Measurements from ENCODE around the gene CNTN5.

The CNTN5 gene

GRCh38 chr11:99020352-99021225, at the start of gene CNTN5:
TSS of gene CNTN5 (plus strand) at chr11:99020949.
- no peak within 1 kb of the TSS for H3K27ac ChIP-seq
- TF ChIP-seq, protein P1, sequence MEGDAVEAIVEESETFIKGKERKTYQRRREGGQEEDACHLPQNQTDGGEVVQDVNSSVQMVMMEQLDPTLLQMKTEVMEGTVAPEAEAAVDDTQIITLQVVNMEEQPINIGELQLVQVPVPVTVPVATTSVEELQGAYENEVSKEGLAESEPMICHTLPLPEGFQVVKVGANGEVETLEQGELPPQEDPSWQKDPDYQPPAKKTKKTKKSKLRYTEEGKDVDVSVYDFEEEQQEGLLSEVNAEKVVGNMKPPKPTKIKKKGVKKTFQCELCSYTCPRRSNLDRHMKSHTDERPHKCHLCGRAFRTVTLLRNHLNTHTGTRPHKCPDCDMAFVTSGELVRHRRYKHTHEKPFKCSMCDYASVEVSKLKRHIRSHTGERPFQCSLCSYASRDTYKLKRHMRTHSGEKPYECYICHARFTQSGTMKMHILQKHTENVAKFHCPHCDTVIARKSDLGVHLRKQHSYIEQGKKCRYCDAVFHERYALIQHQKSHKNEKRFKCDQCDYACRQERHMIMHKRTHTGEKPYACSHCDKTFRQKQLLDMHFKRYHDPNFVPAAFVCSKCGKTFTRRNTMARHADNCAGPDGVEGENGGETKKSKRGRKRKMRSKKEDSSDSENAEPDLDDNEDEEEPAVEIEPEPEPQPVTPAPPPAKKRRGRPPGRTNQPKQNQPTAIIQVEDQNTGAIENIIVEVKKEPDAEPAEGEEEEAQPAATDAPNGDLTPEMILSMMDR (conservative IDR thresholded peaks at IDR 0.05), result peak; percentile 37

GRCh38 chr11:98979205-98979604, 41.5 kb upstream of the CNTN5 start:
- H3K27ac ChIP-seq, result no peak overlapping the region
- TF ChIP-seq, protein P1 (conservative IDR thresholded peaks at IDR 0.05), result no peak

DNA sequence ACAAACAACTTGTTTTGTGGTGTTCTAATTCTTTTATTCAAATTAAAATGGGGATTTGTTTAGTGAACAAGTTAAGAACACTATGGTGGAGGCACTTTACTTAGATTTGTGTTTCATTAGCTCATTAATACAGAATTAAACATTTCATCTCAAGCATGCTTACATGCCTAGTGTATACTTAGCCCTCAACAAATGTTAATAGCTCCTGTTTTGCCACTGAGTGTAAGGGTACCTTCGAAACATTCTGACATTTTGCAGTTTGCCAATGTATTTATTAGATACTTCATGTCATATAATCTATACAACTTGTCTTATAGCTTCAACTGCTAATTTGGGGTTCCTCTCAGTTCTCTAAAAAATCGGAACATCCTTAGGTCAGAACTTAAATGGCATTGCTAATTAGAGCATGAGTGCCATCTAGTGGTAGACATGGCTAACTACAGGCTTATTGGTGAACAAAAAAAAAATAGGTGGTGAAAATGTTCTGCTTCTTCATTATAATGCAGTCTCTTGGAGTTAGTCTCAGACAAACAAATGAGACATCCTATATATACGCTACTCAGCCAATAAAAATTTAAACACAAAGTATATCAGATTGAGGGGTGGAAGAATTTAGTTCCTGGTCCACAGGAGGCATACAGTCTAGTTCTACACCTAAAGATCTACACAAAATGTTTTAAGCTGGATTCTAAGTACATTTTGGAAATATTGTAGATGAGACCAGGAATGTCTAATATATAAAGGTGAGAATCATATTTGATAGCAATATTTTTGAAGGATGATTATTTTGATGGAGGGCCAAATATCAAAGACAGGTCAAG, 4.9 kb upstream of the CNTN5 start:
- no peak overlapping the region for H3K27ac ChIP-seq
- TF ChIP-seq, protein P1 (conservative IDR thresholded peaks at IDR 0.05), result peak; percentile 95

DNA sequence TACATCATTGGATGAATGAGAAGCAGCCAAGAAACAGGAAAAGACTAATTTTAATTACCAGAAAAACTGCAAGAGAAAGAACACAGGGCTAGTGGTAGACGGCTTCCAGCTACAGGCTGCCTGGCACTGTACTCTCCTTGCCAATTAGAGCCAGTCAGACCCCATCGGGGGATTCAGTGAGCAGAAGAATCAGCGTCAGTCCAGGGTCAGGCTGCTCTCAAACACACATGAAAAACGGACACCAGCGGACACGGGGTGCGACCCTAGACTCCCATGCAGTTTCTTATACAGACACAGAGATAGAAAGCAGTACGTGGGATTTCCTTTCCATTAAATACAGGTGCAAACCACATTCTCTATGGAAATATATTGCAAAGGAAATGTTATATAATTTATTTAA, 1.1 kb upstream of the CNTN5 start:
- TF ChIP-seq, protein P1 (conservative IDR thresholded peaks at IDR 0.05), result no peak
- no peak overlapping the region for H3K27ac ChIP-seq

DNA sequence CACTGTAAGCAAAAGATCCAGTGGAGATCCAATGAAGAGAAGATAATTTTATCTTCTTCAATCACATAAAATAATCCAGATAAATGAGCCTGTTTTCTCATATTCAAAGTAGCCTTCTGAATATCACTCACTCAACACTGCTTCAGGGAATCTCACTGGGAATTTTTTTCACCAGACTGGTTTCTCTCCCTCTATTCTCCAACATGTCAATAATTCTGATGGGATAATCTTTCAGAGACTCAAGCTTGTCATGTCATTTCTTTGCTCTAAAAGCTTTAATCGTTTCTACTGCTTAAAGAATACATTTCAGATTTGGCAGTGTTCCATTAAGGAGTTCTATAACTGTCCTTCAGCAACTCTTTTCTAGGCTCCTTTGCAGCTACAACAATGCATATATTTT, 16.3 kb downstream of the CNTN5 start:
- TF ChIP-seq, protein P1 (conservative IDR thresholded peaks at IDR 0.05), result no peak

GRCh38 chr11:99063331-99063730, 42.6 kb downstream of the CNTN5 start:
- TF ChIP-seq, protein P1 (conservative IDR thresholded peaks at IDR 0.05), result no peak
- H3K27ac ChIP-seq, result no peak overlapping the region

More for the DNA sequence above, 16.3 kb downstream of the CNTN5 start:
- H3K27ac ChIP-seq, result no peak overlapping the region

DNA sequence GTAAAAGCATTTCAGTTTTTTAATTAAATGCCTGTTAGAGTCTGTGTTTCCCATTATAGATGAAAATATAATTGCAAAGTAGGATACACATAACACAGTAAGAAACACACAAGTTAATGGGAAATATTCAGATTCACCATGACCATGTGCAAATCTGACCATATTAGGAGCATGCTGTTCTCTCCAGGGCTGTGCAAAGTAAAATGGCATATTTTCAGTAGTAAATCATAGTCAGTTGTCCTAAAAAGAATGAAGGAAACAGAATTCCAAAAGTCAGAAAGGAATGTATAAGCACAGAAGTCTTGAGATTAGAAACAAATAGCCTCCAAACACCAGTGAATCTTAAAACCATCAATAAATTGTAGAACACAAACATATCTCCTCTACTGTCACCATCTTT, 44.4 kb downstream of the CNTN5 start:
- H3K27ac ChIP-seq, result no peak overlapping the region
- TF ChIP-seq, protein P1 (conservative IDR thresholded peaks at IDR 0.05), result no peak

Data from VCaP (cell line).